Motor neuron (in vitro differentiated cells): ENCODE measurements around the gene GPRC5A. TPM values are rescaled to one million over a fixed set of nuclear protein-coding genes. Genes with fewer than 3 reads are reported as not detected.

Experiments
- ATAC-seq, 8 experiments: fragments of 200-7000 bp; cut with Tn5 transposase; replicated peaks in 6 of 8; 2 replicates each; pipeline ENCODE4 v1.8.0; 2021; ENCODE audit warnings: mild to moderate bottlenecking in 8 of 8, moderate library complexity in 8 of 8
- H3K27ac ChIP-seq, 2 donors: fragments of 250-450 bp; sonication (Bioruptor Pico); 2 replicates each; pipeline ENCODE4 v1.9.0; 2021; ENCODE audit warnings: antibody characterized with exemption in 2 of 2, mild to moderate bottlenecking in 2 of 2, moderate library complexity in 1 of 2
- H3K4me1 ChIP-seq, 2 donors: fragments of 250-450 bp; sonication (Bioruptor Pico); replicated peaks in 1 of 2; 2 replicates each; pipeline ENCODE4 v1.6.1; 2021; ENCODE audit warnings: antibody characterized with exemption in 2 of 2, mild to moderate bottlenecking in 2 of 2, moderate library complexity in 1 of 2
- H3K4me3 ChIP-seq, 5 donors: fragments of 250-450 bp; sonication (Bioruptor Pico); 2 replicates each; pipeline ENCODE4 v1.9.0; 2021; ENCODE audit warnings: antibody characterized with exemption in 5 of 5, mild to moderate bottlenecking in 5 of 5, moderate library complexity in 4 of 5
- WGBS, 10 experiments: fragments of 450-650 bp; shearing (Covaris generic); methylation state at CpG; one replicate each; pipeline ENCODE4 v1.0.0; 2022; 5-methylcytosine and 5-hydroxymethylcytosine counted together
- in situ Hi-C, 9 experiments: fragments of 400-800 bp; cut with MboI; loops; one replicate each; pipeline ENCODE4 v1.15.0; 2021; ENCODE audit warnings: low sequenced_read_pairs in 9 of 9, low pct_unique_long_range_greater_than_20kb in 2 of 9; ENCODE audit not compliant: unreplicated experiment in 9 of 9
- total RNA-seq, 8 experiments: library from RNA; unstranded; fragments of 300-600 nt; gene quantifications; 2 replicates each; pipeline versions ENCODE4 v1.2.3 to v1.2.4, GENCODE V29; 2022

GPRC5A gene
- total RNA-seq, 8 experiments from 2014 or later = 0.21 to 72.8 (median 3.4) TPM

GRCh38 chr12:12892681-12893141 lies 1.3 kb downstream of the GPRC5A start:
- WGBS, 10 experiments = 50 to 90% (median 69%) methylated on average over 2 to 5 of the region's 10 CpGs; no CpG with 5 or more reads in 6 of the 10 experiments
- ATAC-seq = no peak
- H3K27ac ChIP-seq = no peak overlapping the region
- in situ Hi-C loops = no loop called here
- no peak overlapping the region for H3K4me3 ChIP-seq
- H3K4me1 ChIP-seq = peaks cover 0 to 4% of the 10 kb centered on the region in 2 donors

GRCh38 chr12:12893438-12893837 lies 2.1 kb downstream of the GPRC5A start:
- H3K4me3 ChIP-seq = no peak overlapping the region
- peaks cover 0 to 4% of the 10 kb centered on the region in 2 donors for H3K4me1 ChIP-seq
- 33 to 86% (median 65%) methylated on average over 1 to 5 of the region's 5 CpGs for WGBS, 10 experiments
- no peak overlapping the region for H3K27ac ChIP-seq
- ATAC-seq = no peak
- in situ Hi-C loops = no loop called here

- no peak overlapping the region for H3K27ac ChIP-seq
These were observed 4.9 kb downstream of the GPRC5A start for GRCh38 chr12:12896260-12896659.

GRCh38 chr12:12897302-12897701 lies 5.9 kb downstream of the GPRC5A start:
- H3K4me1 ChIP-seq = peaks cover 0 to 5% of the 10 kb centered on the region in 2 donors
- 44 to 100% (median 80%) methylated on average over 1 to 6 of the region's 6 CpGs; no CpG with 5 or more reads in 2 of the 10 experiments for WGBS, 10 experiments
- H3K4me3 ChIP-seq = no peak overlapping the region
- no peak for ATAC-seq
- H3K27ac ChIP-seq = no peak overlapping the region
- in situ Hi-C loops = no loop called here

More at GRCh38 chr12:12896260-12896659, 4.9 kb downstream of the GPRC5A start:
- ATAC-seq = peak in 3 of 8 experiments; percentile 1 to 3 (median 1)
- 0 to 100% (median 60%) methylated on average over 1 to 2 of the region's 2 CpGs; no CpG with 5 or more reads in 1 of the 10 experiments for WGBS, 10 experiments
- in situ Hi-C loops = no loop called here
- H3K4me1 ChIP-seq = peaks cover 4 to 5% of the 10 kb centered on the region in 2 donors
- H3K4me3 ChIP-seq = no peak overlapping the region

GRCh38 chr12:12898136-12898717 lies 6.9 kb downstream of the GPRC5A start:
- WGBS, 10 experiments = 69 to 100% (median 87%) methylated on average over 3 to 7 of the region's 9 CpGs; no CpG with 5 or more reads in 2 of the 10 experiments
- Histone ChIP-seq H3K4me1 (peaks cover 0 to 5% of the 10 kb centered on the region in 2 donors), H3K4me3 (no peak overlapping the region), H3K27ac (no peak overlapping the region)
- in situ Hi-C loops = no loop called here
- ATAC-seq = no peak

GRCh38 chr12:12898911-12899511 lies 7.6 kb downstream of the GPRC5A start:
- WGBS, 10 experiments = 40 to 95% (median 76%) methylated on average over 1 to 7 of the region's 8 CpGs; no CpG with 5 or more reads in 2 of the 10 experiments
- Histone ChIP-seq H3K27ac (no peak overlapping the region), H3K4me1 (peaks cover 0 to 5% of the 10 kb centered on the region in 2 donors), H3K4me3 (no peak overlapping the region)
- ATAC-seq = no peak
- in situ Hi-C loops = no loop called here

GRCh38 chr12:12899530-12900380 lies 8.4 kb downstream of the GPRC5A start:
- Histone ChIP-seq H3K27ac (peak overlapping the region in 1 of 2 donors; percentile 43), H3K4me3 (no peak overlapping the region), H3K4me1 (peaks cover 0 to 5% of the 10 kb centered on the region in 2 donors)
- in situ Hi-C loops = loop anchor here in 4 of 9 experiments (10.0 to 25.0 kb wide), 2 partner anchors 65 to 313 kb away; no protein-coding TSS in a partner anchor
- ATAC-seq = peak; percentile 34 to 85 (median 67)
- 0 to 100% (median 79%) methylated on average over 1 to 7 of the region's 10 CpGs for WGBS, 10 experiments

GRCh38 chr12:12900786-12901157 lies 9.4 kb downstream of the GPRC5A start:
- peaks cover 0 to 5% of the 10 kb centered on the region in 2 donors for H3K4me1 ChIP-seq
- WGBS, 10 experiments = 0 to 100% (median 14%) methylated on average over 1 to 2 of the region's 2 CpGs; no CpG with 5 or more reads in 3 of the 10 experiments
- no peak for ATAC-seq
- no peak overlapping the region for H3K27ac ChIP-seq
- H3K4me3 ChIP-seq = no peak overlapping the region
- in situ Hi-C loops = loop anchor here in 4 of 9 experiments (10.0 to 25.0 kb wide), 2 partner anchors 66 to 312 kb away; no protein-coding TSS in a partner anchor

GRCh38 chr12:12901158-12901791 lies 9.9 kb downstream of the GPRC5A start:
- H3K4me1 ChIP-seq = peaks cover 0 to 5% of the 10 kb centered on the region in 2 donors
- no peak overlapping the region for H3K27ac ChIP-seq
- WGBS, 10 experiments = 0 to 100% (median 48%) methylated on average over 1 to 4 of the region's 10 CpGs; no CpG with 5 or more reads in 2 of the 10 experiments
- H3K4me3 ChIP-seq = no peak overlapping the region
- ATAC-seq = peak; percentile 53 to 86 (median 80)
- in situ Hi-C loops = loop anchor here in 4 of 9 experiments (10.0 to 25.0 kb wide), 2 partner anchors 66 to 311 kb away; no protein-coding TSS in a partner anchor

GRCh38 chr12:12902036-12902435 lies 10.7 kb downstream of the GPRC5A start:
- Histone ChIP-seq H3K4me3 (no peak overlapping the region), H3K4me1 (peaks cover 0 to 5% of the 10 kb centered on the region in 2 donors), H3K27ac (no peak overlapping the region)
- no peak for ATAC-seq
- in situ Hi-C loops = loop anchor here in 4 of 9 experiments (10.0 to 25.0 kb wide), 2 partner anchors 67 to 310 kb away; no protein-coding TSS in a partner anchor

GRCh38 chr12:12903642-12904609 lies 12.6 kb downstream of the GPRC5A start:
- no peak overlapping the region for H3K27ac ChIP-seq
- H3K4me3 ChIP-seq = no peak overlapping the region
- peaks cover 0 to 5% of the 10 kb centered on the region in 2 donors for H3K4me1 ChIP-seq
- 70 to 100% (median 88%) methylated on average over 1 to 12 of the region's 14 CpGs; no CpG with 5 or more reads in 2 of the 10 experiments for WGBS, 10 experiments
- peak in 1 of 8 experiments; percentile 15 for ATAC-seq
- in situ Hi-C loops = loop anchor here in 4 of 9 experiments (10.0 to 25.0 kb wide), 2 partner anchors 69 to 308 kb away; no protein-coding TSS in a partner anchor
